Erythroblast (primary cell): ENCODE results near the gene NXPH4.

Experiments
- GATA1 ChIP-seq: IDR thresholded peaks from 2 replicates; pipeline ENCODE4 v1.6.1; 2011; ENCODE audit warnings: low read depth, mild to moderate bottlenecking, control low read depth, low read length, moderate library complexity
- POLR2A ChIP-seq: IDR thresholded peaks from 2 replicates; pipeline ENCODE4 v1.6.1; 2011; ENCODE audit warnings: mild to moderate bottlenecking, low read length

GRCh38 chr12:57250956-57251355 is 34.4 kb downstream of the NXPH4 start, which contains the start of gene STAC3:
- no peak for TF ChIP-seq POLR2A
- no peak for TF ChIP-seq GATA1
